HG03097 (cell line): ENCODE results near the gene C16orf95.

Source experiments
- ATAC-seq: cut with Tn5 transposase; IDR thresholded peaks from one replicate; pipeline ENCODE4 v1.9.1; 2021; ENCODE audit not compliant: unreplicated experiment, low FRiP score

Gene C16orf95

GRCh38 chr16:87295661-87296531 lies 21.3 kb downstream of the C16orf95 start:
- ATAC-seq: no peak

GRCh38 chr16:87295259-87295658 lies 21.9 kb downstream of the C16orf95 start:
- no peak for ATAC-seq

- ATAC-seq: no peak
Observed at GRCh38 chr16:87293990-87294389, 23.2 kb downstream of the C16orf95 start.

GRCh38 chr16:87291944-87292343 lies 25.2 kb downstream of the C16orf95 start:
- ATAC-seq: no peak

GRCh38 chr16:87288753-87289362 lies 28.3 kb downstream of the C16orf95 start:
- ATAC-seq: no peak

GRCh38 chr16:87286839-87287626 lies 30.2 kb downstream of the C16orf95 start:
- ATAC-seq: no peak

- ATAC-seq: no peak
Observed at GRCh38 chr16:87284183-87284582, 33.0 kb downstream of the C16orf95 start.

GRCh38 chr16:87279094-87279658 lies 38.0 kb downstream of the C16orf95 start:
- no peak for ATAC-seq

- no peak for ATAC-seq
Observed at GRCh38 chr16:87278191-87279093, 38.8 kb downstream of the C16orf95 start.

- no peak for ATAC-seq
Observed at GRCh38 chr16:87276924-87277323, 40.3 kb downstream of the C16orf95 start.

GRCh38 chr16:87276091-87276701 lies 41.0 kb downstream of the C16orf95 start:
- ATAC-seq: no peak

- no peak for ATAC-seq
Observed at GRCh38 chr16:87274794-87275193, 42.4 kb downstream of the C16orf95 start.

GRCh38 chr16:87273471-87274030 lies 43.6 kb downstream of the C16orf95 start:
- ATAC-seq: no peak

- ATAC-seq: no peak
Observed at GRCh38 chr16:87271256-87271655, 45.9 kb downstream of the C16orf95 start.

- ATAC-seq: no peak
Observed at GRCh38 chr16:87267566-87267965, 49.6 kb downstream of the C16orf95 start.

GRCh38 chr16:87266846-87267245 lies 50.3 kb downstream of the C16orf95 start:
- ATAC-seq: no peak

- ATAC-seq: no peak
Observed at GRCh38 chr16:87265261-87265660, 51.9 kb downstream of the C16orf95 start.

- no peak for ATAC-seq
Observed at GRCh38 chr16:87264634-87265033, 52.6 kb downstream of the C16orf95 start.

GRCh38 chr16:87263418-87264052 lies 53.7 kb downstream of the C16orf95 start:
- ATAC-seq: no peak
